ENCODE data around the gene ANO5. TPM values are rescaled to one million over a fixed set of nuclear protein-coding genes. Genes with fewer than 3 reads are reported as not detected.

ANO5 gene
- total RNA-seq, 1 experiment from 2014 or later = 3.4 TPM

- Histone ChIP-seq H2BK15ac (ENCODE audit: low read depth, low read length) (no peak overlapping the region), H3K79me1 (ENCODE audit: insufficient read depth, low read depth, low read length, poor library complexity, severe bottlenecking) (no peaks in the 10 kb centered on the region), H3K9me3 (ENCODE audit: control insufficient read depth, low read depth, low read length) (no peaks in the 10 kb centered on the region), H3K23me2 (ENCODE audit: insufficient read length, low read depth, low read length, poor library complexity, severe bottlenecking) (peaks cover 9% of the 10 kb centered on the region), H2AFZ (ENCODE audit: low read length) (no peak overlapping the region), H3K23ac (ENCODE audit: insufficient read length, low read depth, low read length) (no peak overlapping the region), H4K91ac (ENCODE audit: insufficient read length, low read depth, low read length) (no peak overlapping the region), H4K8ac (replicated peaks; ENCODE audit: insufficient read length, low read depth, low read length) (no peak overlapping the region), H3K56ac (ENCODE audit: insufficient read length, low read depth, low read length) (no peak overlapping the region), H3K27me3 (ENCODE audit: insufficient read depth, low read length) (no peaks in the 10 kb centered on the region), H4K20me1 (ENCODE audit: control insufficient read depth, insufficient read depth, insufficient read length) (no peaks in the 10 kb centered on the region), H3T11ph (ENCODE audit: low read length) (no peak overlapping the region), H3K4ac (ENCODE audit: low read depth, low read length) (no peak overlapping the region), H2BK12ac (ENCODE audit: insufficient read length, low read depth, low read length) (no peak overlapping the region), H2BK20ac (ENCODE audit: low read depth, low read length, poor library complexity, severe bottlenecking) (no peak overlapping the region), H3K4me2 (ENCODE audit: insufficient read depth, insufficient read length, low read length) (peak overlapping the region; percentile 96), H2BK5ac (ENCODE audit: insufficient read length, low read length) (no peak overlapping the region), H2BK120ac (ENCODE audit: low read depth, low read length, poor library complexity, severe bottlenecking) (no peak overlapping the region), H3K18ac (ENCODE audit: insufficient read length, low read depth, low read length) (peak overlapping the region; percentile 40), H3K79me2 (ENCODE audit: insufficient read depth, low read length) (no peaks in the 10 kb centered on the region), H4K5ac (ENCODE audit: insufficient read length, low read depth, low read length) (no peak overlapping the region), H3K9ac (ENCODE audit: extremely low read depth, insufficient read length, low read length) (peak overlapping the region; percentile 61), H3K14ac (ENCODE audit: insufficient read depth, low read length) (peak overlapping the region; percentile 26), H3K27ac (ENCODE audit: insufficient read length, low read depth, low read length) (no peak overlapping the region), H2AK5ac (ENCODE audit: insufficient read length, low read length) (no peak overlapping the region), H3K4me1 (ENCODE audit: insufficient read depth, low read length) (peaks cover 2% of the 10 kb centered on the region; the same call in 1 of the 2 replicates)
- WGBS (ENCODE audit: extremely low coverage, insufficient read length, low lambda C conversion rate) = no CpG with 5 or more reads among the region's 39 CpGs
- H3K27me3 Mint-ChIP-seq (ENCODE audit: low read depth) = peaks cover 10% of the 10 kb centered on the region
- H3K4me3 Mint-ChIP-seq = peak overlapping the region; percentile 93 to 96
- H3K4me1 Mint-ChIP-seq = peaks cover 23 to 31% of the 10 kb centered on the region in 2 experiments
- no peaks in the 10 kb centered on the region for H3K9me3 Mint-ChIP-seq
- TF ChIP-seq CTCF (conservative IDR thresholded peaks at IDR 0.05) = no peak
- no peak overlapping the region for H3K27ac Mint-ChIP-seq
- H3K36me3 Mint-ChIP-seq (ENCODE audit: insufficient read depth in 1 of 3, low read depth in 3 of 3) = 0 out of 7 replicates have a peak, but pooled peaks cover 0 to 4% (median 0%) of the 10 kb centered on the region in 3 experiments
- DNase-seq = peak; percentile 68
These were observed 615 bp downstream of the ANO5 start for GRCh38 chr11:22193348-22194051.

Measured in H9 (cell line).